H1 (cell line): ENCODE measurements around the gene UBE2L6. TPM values are rescaled to one million over a fixed set of nuclear protein-coding genes. Genes with fewer than 3 reads are reported as not detected.

Source experiments
- CTCF ChIA-PET: fragments of 300-600 bp; sonication (Branson Sonifier 250); formaldehyde crosslinking; loops from one replicate; lab custom pipeline; 2021; ENCODE audit not compliant: partially characterized antibody; lab: Charles Lee
- POLR2A ChIA-PET: fragments of 300-600 bp; sonication (Branson Sonifier 250); formaldehyde crosslinking; loops from one replicate; lab custom pipeline; 2021; ENCODE audit warnings: inconsistent platforms; ENCODE audit not compliant: partially characterized antibody; lab: Charles Lee
- DNase-seq, 2 experiments: peaks; one replicate each; pipeline versions ENCODE4 v3.0.0 to v3.0.0-alpha.2; 2010 to 2022; ENCODE audit warnings: low spot score in 2 of 2, low read depth in 1 of 2, mixed read lengths in 1 of 2
- FAIRE-seq: peaks from 2 replicates; lab custom pipeline; 2011; peaks lifted over from hg19 to GRCh38; lab: Jason Lieb, UNC
- H2AFZ ChIP-seq: 2 replicates; pipeline ENCODE4 v1.8.1; 2012; ENCODE audit warnings: low read length, inconsistent platforms
- H2AK5ac ChIP-seq: 2 replicates; pipeline ENCODE4 v1.6.1; 2013; ENCODE audit warnings: low read depth, low read length
- H2BK120ac ChIP-seq: replicated peaks from 2 replicates; pipeline ENCODE3; 2013; ENCODE audit warnings: low read depth, low read length, inconsistent platforms
- H2BK12ac ChIP-seq: 2 replicates; pipeline ENCODE4 v1.6.1; 2013; ENCODE audit warnings: low read depth, low read length
- H2BK15ac ChIP-seq: 2 replicates; pipeline ENCODE4 v1.6.1; 2013; ENCODE audit warnings: low read length
- H2BK20ac ChIP-seq: 2 replicates; pipeline ENCODE4 v1.6.1; 2013; ENCODE audit warnings: low read length
- H2BK5ac ChIP-seq: 2 replicates; pipeline ENCODE4 v1.6.1; 2013; ENCODE audit warnings: low read depth, low read length
- H3K14ac ChIP-seq: 2 replicates; pipeline ENCODE4 v1.6.1; 2013; ENCODE audit warnings: inconsistent platforms; ENCODE audit not compliant: insufficient read length
- H3K18ac ChIP-seq: 2 replicates; pipeline ENCODE4 v1.6.1; 2013; ENCODE audit warnings: low read length; ENCODE audit errors: extremely low read depth
- H3K23ac ChIP-seq: 2 replicates; pipeline ENCODE4 v1.6.1; 2013; ENCODE audit warnings: inconsistent platforms; ENCODE audit not compliant: insufficient read length
- H3K23me2 ChIP-seq: 2 replicates; pipeline ENCODE4 v1.6.1; 2013; ENCODE audit warnings: low read depth, low read length
- H3K27ac ChIP-seq: 2 replicates; pipeline ENCODE4 v1.6.1; 2011; ENCODE audit warnings: low read depth, low read length, inconsistent platforms
- H3K27me3 ChIP-seq, 4 experiments: replicated peaks in 1 of 4; 1 replicate in 1 of 4; 2 replicates in 3 of 4; pipeline versions ENCODE4 v1.6.1 to v1.8.1; 2011 to 2013; ENCODE audit warnings: low read length in 3 of 4, mild to moderate bottlenecking in 3 of 4, inconsistent platforms in 2 of 4, mixed read lengths in 2 of 4, moderate library complexity in 1 of 4; ENCODE audit not compliant: control insufficient read depth in 3 of 4, insufficient read depth in 3 of 4; ENCODE audit errors: extremely low read depth in 1 of 4
- H3K36me3 ChIP-seq, 4 experiments: 2 replicates each; pipeline versions ENCODE4 v1.6.1 to v1.8.1; 2011 to 2013; ENCODE audit warnings: mild to moderate bottlenecking in 4 of 4, low read length in 3 of 4, moderate library complexity in 2 of 4, control low read depth in 1 of 4, inconsistent platforms in 1 of 4; ENCODE audit not compliant: insufficient read depth in 4 of 4, control insufficient read depth in 2 of 4
- H3K4ac ChIP-seq: replicated peaks from 2 replicates; pipeline ENCODE3; 2013; ENCODE audit warnings: low read length, low read depth, mixed read lengths, inconsistent platforms; ENCODE audit not compliant: insufficient read length
- H3K4me1 ChIP-seq, 4 experiments: replicated peaks in 1 of 4; 1 replicate in 1 of 4; 2 replicates in 3 of 4; pipeline versions ENCODE4 v1.6.1 to v1.8.1; 2011 to 2013; ENCODE audit warnings: low read length in 3 of 4, inconsistent platforms in 2 of 4, mixed read lengths in 1 of 4; ENCODE audit not compliant: insufficient read depth in 4 of 4, control insufficient read depth in 3 of 4
- H3K4me2 ChIP-seq, 2 experiments: 2 replicates each; pipeline versions ENCODE4 v1.6.1 to v1.8.1; 2011 to 2013; ENCODE audit warnings: low read depth in 2 of 2, low read length in 2 of 2, control low read depth in 1 of 2, inconsistent platforms in 1 of 2, mild to moderate bottlenecking in 1 of 2; ENCODE audit not compliant: insufficient read depth in 1 of 2
- H3K4me3 ChIP-seq, 4 experiments: fragments of 200-600, 300-600 bp in 1 of 4; sonication (generic), shearing (Covaris generic), sonication (Bioruptor Twin) in 1 of 4; 2 replicates each; pipeline versions ENCODE4 v1.5.1 to v1.8.1; 2011 to 2016; ENCODE audit warnings: low read length in 4 of 4, low read depth in 3 of 4, control low read depth in 2 of 4, inconsistent platforms in 2 of 4, mild to moderate bottlenecking in 2 of 4, mixed read lengths in 1 of 4, moderate library complexity in 1 of 4; ENCODE audit not compliant: insufficient read depth in 2 of 4; ENCODE audit errors: extremely low read depth in 1 of 4
- H3K56ac ChIP-seq: replicated peaks from 2 replicates; pipeline ENCODE3; 2013; ENCODE audit warnings: low read depth, mild to moderate bottlenecking, mixed read lengths, low read length, inconsistent platforms; ENCODE audit not compliant: insufficient read length
- H3K79me1 ChIP-seq: 2 replicates; pipeline ENCODE4 v1.6.1; 2013; ENCODE audit warnings: low read depth, low read length, control low read depth
- H3K79me2 ChIP-seq, 2 experiments: 2 replicates each; pipeline versions ENCODE4 v1.6.1 to v1.8.1; 2012 to 2013; ENCODE audit warnings: low read length in 2 of 2, mild to moderate bottlenecking in 2 of 2, inconsistent platforms in 1 of 2; ENCODE audit not compliant: insufficient read depth in 2 of 2, control insufficient read depth in 1 of 2
- H3K9ac ChIP-seq, 4 experiments: replicated peaks in 1 of 4; 1 replicate in 1 of 4; 2 replicates in 3 of 4; pipeline versions ENCODE4 v1.6.1 to v1.8.1; 2011 to 2013; ENCODE audit warnings: low read depth in 3 of 4, low read length in 3 of 4, control low read depth in 2 of 4, mild to moderate bottlenecking in 2 of 4, moderate library complexity in 2 of 4, inconsistent platforms in 1 of 4; ENCODE audit errors: extremely low read depth in 1 of 4
- H3K9me3 ChIP-seq, 2 experiments: 2 replicates each; pipeline versions ENCODE4 v1.6.1 to v1.8.1; 2012 to 2013; ENCODE audit warnings: mild to moderate bottlenecking in 2 of 2, moderate library complexity in 2 of 2, control low read depth in 1 of 2, inconsistent platforms in 1 of 2, low read depth in 1 of 2, low read length in 1 of 2, mixed read lengths in 1 of 2; ENCODE audit not compliant: insufficient read depth in 2 of 2
- H4K20me1 ChIP-seq, 2 experiments: replicated peaks in 1 of 2; 2 replicates each; pipeline versions ENCODE3 to v1.8.1; 2011 to 2013; ENCODE audit warnings: inconsistent platforms in 2 of 2, low read length in 2 of 2, mild to moderate bottlenecking in 1 of 2; ENCODE audit not compliant: insufficient read depth in 2 of 2, control insufficient read depth in 1 of 2
- H4K5ac ChIP-seq: 2 replicates; pipeline ENCODE4 v1.6.1; 2013; ENCODE audit warnings: low read length, low read depth, mixed read lengths, inconsistent platforms; ENCODE audit not compliant: insufficient read length
- H4K8ac ChIP-seq: 2 replicates; pipeline ENCODE4 v1.8.0; 2013; ENCODE audit warnings: mild to moderate bottlenecking, moderate library complexity, low read length, inconsistent platforms; ENCODE audit not compliant: insufficient read depth; ENCODE audit errors: extremely low read depth
- H4K91ac ChIP-seq: replicated peaks from 2 replicates; pipeline ENCODE3; 2013; ENCODE audit warnings: low read length, mixed read lengths, inconsistent platforms; ENCODE audit not compliant: insufficient read length
- FOSL1 ChIP-seq: IDR thresholded peaks from 2 replicates; pipeline ENCODE4 v1.6.1; 2011; ENCODE audit warnings: mild to moderate bottlenecking, low read depth, low read length, moderate library complexity; ENCODE audit not compliant: insufficient read depth
- HDAC2 ChIP-seq, 2 experiments: fragments of 300-600 bp in 1 of 2; sonication (generic) in 1 of 2; IDR thresholded peaks; 2 replicates each; pipeline ENCODE4 v1.6.1; 2011 to 2012; ENCODE audit warnings: low read depth in 2 of 2, low read length in 2 of 2, mild to moderate bottlenecking in 2 of 2, moderate library complexity in 2 of 2, borderline replicate concordance in 1 of 2, inconsistent platforms in 1 of 2
- HDAC6 ChIP-seq: IDR thresholded peaks from one replicate; pipeline ENCODE4 v1.7.1; 2012; ENCODE audit warnings: low read depth, mild to moderate bottlenecking, inconsistent platforms, low read length, moderate library complexity
- JUND ChIP-seq: IDR thresholded peaks from 2 replicates; pipeline ENCODE4 v1.6.1; 2011; ENCODE audit warnings: mild to moderate bottlenecking, improper control_type of control experiment, low read length
- KDM1A ChIP-seq: fragments of 200-600, 300-600 bp; sonication (generic); IDR thresholded peaks from 2 replicates; pipeline ENCODE4 v1.7.1; 2016; ENCODE audit warnings: mild to moderate bottlenecking, low read length, borderline replicate concordance
- NRF1 ChIP-seq: IDR thresholded peaks from 2 replicates; pipeline ENCODE4 v1.6.1; 2011; ENCODE audit warnings: mild to moderate bottlenecking, low read depth, low read length, improper control_type of control experiment
- RNF2 ChIP-seq: fragments of 200-900, 300-1000 bp; sonication (generic); IDR thresholded peaks from 2 replicates; pipeline ENCODE4 v1.7.1; 2016; ENCODE audit warnings: borderline replicate concordance, low read depth, mild to moderate bottlenecking, antibody characterized with exemption, low read length; ENCODE audit not compliant: poor library complexity, severe bottlenecking; ENCODE audit errors: missing control alignments
- whole genome bisulfite sequencing, 2 experiments: shearing (Covaris generic) in 1 of 2; methylation state at CpG; one replicate each; pipeline versions ENCODE4 v1.1.6 to v1.1.7; 2013 to 2015; ENCODE audit warnings: low lambda C conversion rate in 2 of 2, mixed read lengths in 2 of 2, inconsistent platforms in 1 of 2, low coverage in 1 of 2, missing lambda C conversion rate in 1 of 2; ENCODE audit not compliant: insufficient replicate concordance in 2 of 2, insufficient coverage in 1 of 2, insufficient read length in 1 of 2; ENCODE audit errors: extremely low coverage in 1 of 2, missing lambda C conversion rate in 1 of 2; 5-methylcytosine and 5-hydroxymethylcytosine counted together
- polyA plus RNA-seq, 7 experiments: library from polyadenylated mRNA; depleted of rRNA in 3 of 7; stranded (reverse) in 5 of 7; unstranded in 2 of 7; fragments of >200 nt in 5 of 7; fragments of 200-250 nt in 2 of 7; gene quantifications; 1 replicate in 5 of 7; 2 replicates in 1 of 7; 4 replicates in 1 of 7; pipeline versions ENCODE4 v1.2.1 to v1.2.3, GENCODE V29; 2011 to 2013; ENCODE audit warnings: missing spikeins in 2 of 7, mixed read lengths in 2 of 7
- total RNA-seq: library from RNA; stranded (reverse); fragmentation: NEBNext Ultra II Directional; extraction: Animal tissue kit (Norgen Biotek cat#: 25700); gene quantifications from 2 replicates; pipeline ENCODE4 v1.2.1, GENCODE V29; 2021

The UBE2L6 gene
- total and polyA plus RNA-seq, 2 of the 8 experiments (the other 6 are each of a cell fraction or from before 2014, with no cell fraction given): 67.8 to 89.2 TPM

- H2BK120ac ChIP-seq: peak within 1 kb of the TSS; percentile 13
- no peak within 1 kb of the TSS for H2BK15ac ChIP-seq
- peaks cover 0 to 21% (median 10%) of the 10 kb centered on the region in 4 experiments; a peak in 4 of 7 replicates for H3K27me3 ChIP-seq
- H3K9me3 ChIP-seq: no peaks in the 10 kb centered on the region
- peaks cover 19% of the 10 kb centered on the region; the same call in 1 of the 2 replicates for H3K23me2 ChIP-seq
- no peak within 1 kb of the TSS for H3K27ac ChIP-seq
- peak within 1 kb of the TSS; percentile 56 to 95 for H3K4me2 ChIP-seq
- peaks cover 3 to 10% (median 5%) of the 10 kb centered on the region in 4 experiments for H3K4me1 ChIP-seq
- H3K14ac ChIP-seq: no peak within 1 kb of the TSS
- H3K56ac ChIP-seq: peak within 1 kb of the TSS; percentile 46
- no peak within 1 kb of the TSS; the same call in 1 of the 2 replicates for H2BK5ac ChIP-seq
- H2AK5ac ChIP-seq: no peak within 1 kb of the TSS
- no peak within 1 kb of the TSS for H4K5ac ChIP-seq
- H3K79me2 ChIP-seq: peaks cover 0 to 17% of the 10 kb centered on the region in 2 experiments; a peak in 3 of 4 replicates
- peak within 1 kb of the TSS; percentile 48; the same call in 1 of the 2 replicates for H2AFZ ChIP-seq
- H4K8ac ChIP-seq: peak within 1 kb of the TSS; percentile 91; the same call in 1 of the 2 replicates
- FAIRE-seq (no peak), DNase-seq (peak in 1 of 2 experiments; percentile 66)
- 0 out of 2 replicates have a peak, but pooled peaks cover 2% of the 10 kb centered on the region for H3K79me1 ChIP-seq
- ChIA-PET POLR2A (interaction anchor here (0.8 to 8.4 kb wide), 20 partner anchors 10 to 192 kb away, joined by 3 to 110 read pairs (median 15); partner anchors contain the start of genes RTN4RL2, SMTNL1, TIMM10 and YPEL4), CTCF (interaction anchor here (0.6 to 25.4 kb wide), 10 partner anchors 12 to 151 kb away, joined by 3 to 1146 read pairs (median 4); partner anchors contain the start of genes RTN4RL2 and TIMM10)
- peak within 1 kb of the TSS; percentile 39; the same call in 1 of the 2 replicates for H2BK12ac ChIP-seq
- H3K4me3 ChIP-seq: peak within 1 kb of the TSS; percentile 49 to 76 (median 68)
- H3K23ac ChIP-seq: no peak within 1 kb of the TSS
- peak within 1 kb of the TSS; percentile 0 to 56 (median 50); a peak in 6 of 7 replicates for H3K9ac ChIP-seq
- peak within 1 kb of the TSS; percentile 87 for H3K18ac ChIP-seq
- H4K91ac ChIP-seq: peak within 1 kb of the TSS; percentile 60
- H3K4ac ChIP-seq: peak within 1 kb of the TSS; percentile 23
- peaks cover 2 to 3% of the 10 kb centered on the region in 2 experiments for H4K20me1 ChIP-seq
- 1% methylated on average over 65 of the region's 66 CpGs; no CpG with 5 or more reads in 1 of the 2 experiments for WGBS, 2 experiments
- no peak within 1 kb of the TSS for H2BK20ac ChIP-seq
- H3K36me3 ChIP-seq: no peaks in the 10 kb centered on the region
- TF ChIP-seq RNF2 (no peak), KDM1A (0 out of 2 replicates have a peak, but pooled peaks have one; percentile 9), HDAC6 (no peak), JUND (no peak), NRF1 (no peak), FOSL1 (no peak), HDAC2 (IDR thresholded peaks at IDR 0.05; ENCODE audit: borderline replicate concordance in 1 of 2, low read depth in 2 of 2, low read length in 2 of 2) (no peak)
Observed at GRCh38 chr11:57515332-57516060, 52.0 kb downstream of the UBE2L6 start, which contains the start of gene SLC43A1. SLC43A1 (minus strand) TSS chr11:57515702; CDS start chr11:57514111, 1,591 bp downstream.
